GM13977 (cell line): ENCODE measurements around the gene ZNF488.

ENCODE experiments used
- DNase-seq: peaks from one replicate; pipeline ENCODE4 v3.0.0; 2012; ENCODE audit warnings: low spot score
- in situ Hi-C: fragments of 300-500 bp; cut with MboI; formaldehyde crosslinking; loops from one replicate; pipeline ENCODE4 v1.12.0; 2022; ENCODE audit warnings: low sequenced_read_pairs, low pct_unique_long_range_greater_than_20kb, mixed read lengths, inconsistent platforms; ENCODE audit not compliant: unreplicated experiment
- TF ChIP-seq, protein P1 (sequence below): IDR thresholded peaks from 2 replicates; pipeline ENCODE4 v1.5.1; 2012; ENCODE audit warnings: mild to moderate bottlenecking, control low read depth; ENCODE audit not compliant: insufficient read depth; ENCODE audit errors: extremely low read depth, missing control alignments

The ZNF488 gene

DNA sequence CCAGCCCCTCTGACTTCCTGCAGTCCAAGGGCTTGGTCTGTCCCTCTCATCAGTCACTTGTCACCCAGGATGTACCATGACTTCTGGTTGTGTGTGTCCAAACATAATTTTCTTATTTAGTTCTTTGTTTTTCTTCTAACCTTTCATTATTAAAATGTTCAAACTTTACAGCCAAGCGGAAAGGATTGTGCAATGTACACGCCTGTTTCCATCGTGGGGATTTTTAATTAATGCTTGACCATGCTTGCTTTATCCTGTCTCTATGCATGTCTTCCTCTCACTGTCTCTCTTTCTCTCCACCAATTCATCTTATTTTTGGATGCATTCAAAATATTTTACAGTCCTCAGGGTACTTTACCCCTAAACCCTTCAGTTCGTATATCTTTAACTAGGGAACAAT is 26.2 kb upstream of the ZNF488 start:
- no peak for DNase-seq
- in situ Hi-C loops, result no loop called here
- TF ChIP-seq, protein P1, sequence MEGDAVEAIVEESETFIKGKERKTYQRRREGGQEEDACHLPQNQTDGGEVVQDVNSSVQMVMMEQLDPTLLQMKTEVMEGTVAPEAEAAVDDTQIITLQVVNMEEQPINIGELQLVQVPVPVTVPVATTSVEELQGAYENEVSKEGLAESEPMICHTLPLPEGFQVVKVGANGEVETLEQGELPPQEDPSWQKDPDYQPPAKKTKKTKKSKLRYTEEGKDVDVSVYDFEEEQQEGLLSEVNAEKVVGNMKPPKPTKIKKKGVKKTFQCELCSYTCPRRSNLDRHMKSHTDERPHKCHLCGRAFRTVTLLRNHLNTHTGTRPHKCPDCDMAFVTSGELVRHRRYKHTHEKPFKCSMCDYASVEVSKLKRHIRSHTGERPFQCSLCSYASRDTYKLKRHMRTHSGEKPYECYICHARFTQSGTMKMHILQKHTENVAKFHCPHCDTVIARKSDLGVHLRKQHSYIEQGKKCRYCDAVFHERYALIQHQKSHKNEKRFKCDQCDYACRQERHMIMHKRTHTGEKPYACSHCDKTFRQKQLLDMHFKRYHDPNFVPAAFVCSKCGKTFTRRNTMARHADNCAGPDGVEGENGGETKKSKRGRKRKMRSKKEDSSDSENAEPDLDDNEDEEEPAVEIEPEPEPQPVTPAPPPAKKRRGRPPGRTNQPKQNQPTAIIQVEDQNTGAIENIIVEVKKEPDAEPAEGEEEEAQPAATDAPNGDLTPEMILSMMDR, result no peak

DNA sequence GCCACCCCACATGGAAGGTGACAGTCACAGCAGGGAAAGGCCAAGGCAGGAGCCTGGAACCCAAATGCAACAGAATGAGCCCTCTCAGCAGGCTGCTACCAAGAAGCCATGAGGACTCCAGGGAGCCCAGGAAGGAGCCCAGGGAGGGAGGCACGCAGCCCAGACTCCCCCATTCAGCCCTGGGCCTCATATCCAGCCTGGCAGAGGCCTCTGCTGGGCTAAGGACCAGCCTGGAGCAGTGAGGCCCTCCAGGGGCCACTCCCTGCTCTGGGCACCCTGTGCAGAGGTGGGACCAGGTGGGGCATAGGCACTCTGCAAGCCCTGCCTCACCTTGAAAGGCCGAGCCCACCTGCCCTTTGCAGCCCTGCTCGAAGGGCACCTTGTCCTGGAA is 25.8 kb upstream of the ZNF488 start:
- in situ Hi-C loops, result no loop called here
- DNase-seq, result no peak
- TF ChIP-seq, protein P1, result no peak

DNA sequence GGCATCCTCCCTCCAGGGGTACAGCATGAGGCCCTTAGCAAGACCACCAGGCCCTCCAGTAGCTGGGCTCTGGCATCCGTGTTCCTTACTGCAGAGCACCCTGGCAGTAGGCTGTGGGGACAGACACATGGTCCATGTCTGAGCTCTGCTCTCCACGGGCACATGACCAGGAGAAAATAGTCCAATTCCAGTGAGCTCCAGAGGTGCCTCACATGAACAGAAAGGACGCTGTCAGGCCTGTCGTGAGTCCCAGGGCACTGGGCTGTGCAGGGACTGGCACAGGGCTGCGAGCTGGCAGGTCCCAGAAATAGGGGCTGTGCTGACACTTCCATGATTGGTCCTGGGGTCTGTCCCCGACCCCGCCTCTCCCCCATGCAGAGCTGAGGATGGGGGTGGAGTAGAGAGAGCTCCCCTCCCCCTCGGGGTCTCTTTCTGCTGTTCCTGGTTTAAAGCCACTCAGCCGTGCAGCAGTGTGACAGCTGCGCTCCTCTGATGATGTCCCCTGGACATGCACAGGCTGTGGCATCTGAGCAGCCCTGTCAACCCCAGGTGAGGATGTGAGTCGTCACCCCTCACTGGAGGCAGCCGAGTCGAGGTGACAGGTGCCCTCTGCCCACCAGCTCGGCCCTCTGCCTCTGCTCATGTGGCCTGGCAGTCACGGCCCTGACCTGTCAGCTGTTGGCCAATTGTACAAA is 25.2 kb upstream of the ZNF488 start:
- TF ChIP-seq, protein P1, result no peak
- in situ Hi-C loops, result no loop called here
- no peak for DNase-seq

DNA sequence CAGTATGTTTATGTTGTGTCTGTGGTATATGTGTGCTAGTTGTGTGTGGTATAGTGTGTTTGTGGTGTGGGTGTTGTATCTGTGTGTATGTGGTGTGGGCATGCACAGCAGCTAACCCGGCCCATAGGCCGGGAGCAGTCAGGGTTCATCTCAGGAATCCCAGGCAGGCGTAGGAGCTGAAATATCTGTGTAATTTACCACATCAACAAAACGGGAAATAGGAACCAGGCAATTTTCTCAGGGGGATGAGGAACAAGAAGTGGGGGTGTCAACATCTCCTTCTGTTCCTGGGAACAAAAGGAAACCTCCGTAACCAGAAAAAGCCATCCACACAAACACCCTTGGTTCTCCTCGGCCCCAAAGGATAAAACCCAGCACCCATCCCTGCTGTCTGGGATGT is 24.5 kb upstream of the ZNF488 start:
- TF ChIP-seq, protein P1, result no peak
- no peak for DNase-seq
- in situ Hi-C loops, result no loop called here

DNA sequence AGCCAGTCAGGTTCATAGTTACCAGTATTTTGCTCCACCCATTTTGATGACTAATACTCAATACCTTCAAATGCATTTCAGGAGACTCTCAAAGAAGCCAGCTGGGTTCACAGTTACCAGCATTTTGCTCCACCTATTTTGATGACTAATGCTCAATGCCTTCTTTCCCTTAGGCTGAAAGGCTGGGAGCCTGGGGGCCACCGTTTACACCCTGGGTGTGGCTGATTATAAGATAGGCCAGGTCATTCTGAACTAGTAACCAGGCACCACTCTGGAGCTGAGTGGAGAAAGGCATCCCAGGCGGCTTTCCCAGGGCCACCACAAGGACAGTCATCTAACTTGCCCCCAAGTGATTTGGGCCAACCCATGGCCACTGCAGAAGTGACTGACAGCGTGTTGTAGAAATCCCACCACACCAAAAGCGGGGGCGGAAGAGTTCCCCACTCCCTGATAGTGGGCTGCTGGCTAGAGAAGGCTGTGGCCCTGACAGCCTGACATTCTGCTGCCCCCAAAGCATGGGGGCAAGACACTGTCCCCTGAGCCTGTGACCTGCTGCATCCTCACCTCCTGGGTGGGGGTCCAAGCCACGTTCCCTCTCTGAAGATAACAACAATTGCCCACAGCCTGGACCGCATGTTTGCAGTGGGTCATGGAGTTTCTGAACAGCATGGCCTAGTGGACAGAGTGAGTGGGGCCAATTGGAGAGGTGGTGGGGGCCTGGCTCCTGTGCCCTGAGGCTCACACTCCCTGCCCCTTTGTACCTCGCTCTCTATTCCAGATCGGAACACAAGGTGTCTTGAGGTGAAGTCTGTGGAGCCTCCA is 23.0 kb upstream of the ZNF488 start:
- in situ Hi-C loops, result no loop called here
- TF ChIP-seq, protein P1, result no peak
- DNase-seq, result no peak

DNA sequence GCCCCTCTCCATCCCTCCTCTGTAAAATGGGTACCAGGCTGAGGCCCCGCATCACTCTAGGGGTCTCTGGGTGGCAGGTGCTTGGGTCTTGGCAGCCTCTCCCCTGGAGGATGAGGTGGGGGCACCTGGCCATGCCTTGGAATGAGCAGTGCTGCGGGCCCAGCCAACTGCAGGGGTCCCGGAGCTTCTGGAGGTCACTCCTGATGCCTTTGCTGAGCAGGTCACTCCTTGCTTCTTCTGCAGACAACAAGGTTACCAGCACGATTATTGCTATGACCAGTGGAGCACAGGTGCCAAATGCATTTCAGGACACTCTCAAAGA is 22.4 kb upstream of the ZNF488 start:
- no peak for DNase-seq
- in situ Hi-C loops, result no loop called here
- TF ChIP-seq, protein P1, result no peak
